GM19238 (cell line): Measurements from ENCODE around the gene CHRM4.

Source experiments
- DNase-seq: peaks from one replicate; pipeline ENCODE4 v3.0.0; 2011; ENCODE audit warnings: low spot score; ENCODE audit not compliant: insufficient read length

Gene CHRM4

GRCh38 chr11:46402957-46403902 is 11.7 kb upstream of the CHRM4 start:
- DNase-seq, result no peak

DNA sequence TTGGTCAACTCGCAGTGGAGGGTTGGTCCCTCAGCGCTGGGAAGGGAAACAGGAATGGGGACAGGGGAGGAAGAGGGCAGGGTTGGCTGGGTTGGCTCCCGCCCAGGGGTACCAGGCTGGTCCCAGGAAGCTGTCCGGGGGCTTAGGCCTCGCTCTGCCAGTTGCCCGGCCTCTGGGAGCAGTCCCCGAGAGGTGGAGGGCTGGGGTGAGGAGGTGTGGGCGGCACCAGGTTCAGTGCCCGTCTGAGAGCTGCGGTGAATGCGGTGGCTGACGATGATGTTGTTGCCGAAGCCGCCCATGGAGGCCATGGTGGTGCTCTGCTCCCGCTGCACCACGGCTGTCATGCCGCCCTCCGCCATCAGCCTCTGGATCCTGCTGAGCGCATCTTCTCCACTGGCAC is 6.0 kb upstream of the CHRM4 start:
- no peak for DNase-seq

- DNase-seq, result no peak
Observed at GRCh38 chr11:46393759-46394158, 2.2 kb upstream of the CHRM4 start.

GRCh38 chr11:46393231-46393616 is 1.6 kb upstream of the CHRM4 start:
- DNase-seq, result no peak

DNA sequence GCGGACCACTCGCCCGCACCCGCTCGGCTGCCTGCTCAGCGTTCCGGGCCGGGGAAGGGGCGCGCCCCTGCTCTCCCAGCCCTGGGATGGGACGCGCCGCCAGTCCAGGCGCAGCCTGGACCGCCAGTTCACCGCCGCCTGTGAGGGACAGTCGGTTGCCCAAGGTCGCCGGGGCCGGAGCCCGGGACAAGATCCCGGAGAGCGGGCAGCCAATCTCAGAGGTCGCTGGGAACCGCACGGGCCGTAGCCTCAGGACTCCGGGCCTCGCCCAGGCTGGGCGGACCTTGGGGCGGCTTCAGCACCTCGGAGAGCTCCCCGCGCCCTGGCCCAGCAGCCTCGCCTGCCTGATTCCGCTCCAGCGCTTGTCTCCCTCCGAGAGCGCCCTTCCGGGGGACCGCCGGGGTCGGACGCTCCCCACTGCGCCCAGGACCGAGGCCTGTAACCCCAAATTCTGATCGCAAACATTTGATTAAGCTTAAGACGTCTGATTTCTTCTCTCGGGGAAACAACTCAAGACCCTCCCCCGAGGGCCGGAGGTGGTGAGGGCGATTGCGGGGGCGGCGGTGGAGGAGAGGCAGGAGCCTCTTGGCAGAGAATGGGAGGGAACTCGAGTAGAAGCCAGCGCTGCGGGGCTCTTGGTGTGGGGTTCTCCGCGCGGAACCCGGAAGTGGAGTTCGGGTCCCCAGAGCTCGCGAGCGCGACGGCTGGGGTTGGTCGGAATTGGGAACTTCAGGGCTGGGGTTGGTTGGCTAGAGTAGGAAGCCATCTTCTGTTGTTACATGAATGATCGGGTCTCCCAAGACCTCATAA is 1.1 kb upstream of the CHRM4 start:
- DNase-seq, result peak; percentile 96

DNA sequence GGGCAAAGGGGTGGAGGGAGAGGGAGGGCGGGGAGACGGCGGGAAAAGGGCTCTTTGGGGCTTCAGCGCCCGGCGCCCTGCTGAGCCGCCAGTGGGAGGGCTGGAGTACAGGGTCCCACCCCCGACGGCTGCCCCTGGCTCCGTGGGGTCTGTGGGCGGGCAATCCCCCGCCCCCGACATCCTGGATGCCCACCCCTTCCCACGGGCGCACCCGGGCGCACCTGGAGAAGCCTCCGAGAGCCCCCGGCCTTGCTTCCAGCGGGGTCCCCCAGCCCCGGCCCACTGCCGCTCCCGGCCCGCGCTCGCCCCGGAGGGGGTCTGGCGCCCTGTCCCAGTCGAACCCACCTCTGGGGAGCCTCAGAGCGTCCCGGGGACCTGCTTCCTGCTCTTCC is 394 bp downstream of the CHRM4 start:
- no peak for DNase-seq

- no peak for DNase-seq
Observed at GRCh38 chr11:46390331-46391171, 1.0 kb downstream of the CHRM4 start.

- DNase-seq, result peak; percentile 84
Observed at GRCh38 chr11:46389450-46390330, 1.9 kb downstream of the CHRM4 start.

DNA sequence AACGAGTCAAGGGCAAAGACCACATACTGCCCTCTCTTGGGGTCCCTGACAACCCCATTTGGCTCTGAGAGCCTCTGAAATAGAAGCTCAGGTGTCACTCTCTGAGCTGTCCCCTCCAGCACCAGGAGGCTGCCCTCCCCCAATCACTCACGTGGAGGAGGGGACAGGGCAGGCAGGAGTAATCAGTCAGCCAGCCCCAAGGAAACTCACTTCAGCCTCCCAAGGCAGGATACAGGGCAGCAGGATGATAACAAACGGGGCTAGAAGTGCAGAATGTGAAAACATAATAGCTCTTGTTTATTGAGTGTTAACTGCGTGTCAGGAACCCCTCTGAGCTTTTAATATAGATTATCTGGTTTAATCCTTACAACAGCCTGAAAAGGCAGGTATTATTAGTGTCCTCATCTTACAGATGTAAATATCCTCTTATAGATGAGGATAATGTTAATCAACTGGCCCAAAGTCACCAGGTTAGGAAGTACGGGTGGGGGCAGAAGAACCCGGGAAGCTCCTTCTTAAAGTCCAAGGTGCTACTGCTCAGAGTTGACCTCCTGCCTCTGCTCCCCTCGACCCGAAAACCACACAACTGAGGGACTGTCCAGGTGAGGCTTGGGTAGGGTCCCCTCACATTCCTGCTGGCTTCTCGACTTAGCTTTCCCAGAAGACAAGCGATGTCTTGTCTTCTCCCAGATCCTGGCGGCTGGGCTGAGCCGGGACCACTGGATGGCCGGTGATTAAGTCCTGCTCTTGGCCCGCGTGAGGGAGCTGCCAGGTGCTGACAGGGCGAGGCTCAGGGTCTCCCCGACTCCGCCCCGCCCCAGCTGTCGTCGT is 2.7 kb downstream of the CHRM4 start:
- DNase-seq, result no peak

- no peak for DNase-seq
Observed at GRCh38 chr11:46387919-46388618, 3.5 kb downstream of the CHRM4 start.

DNA sequence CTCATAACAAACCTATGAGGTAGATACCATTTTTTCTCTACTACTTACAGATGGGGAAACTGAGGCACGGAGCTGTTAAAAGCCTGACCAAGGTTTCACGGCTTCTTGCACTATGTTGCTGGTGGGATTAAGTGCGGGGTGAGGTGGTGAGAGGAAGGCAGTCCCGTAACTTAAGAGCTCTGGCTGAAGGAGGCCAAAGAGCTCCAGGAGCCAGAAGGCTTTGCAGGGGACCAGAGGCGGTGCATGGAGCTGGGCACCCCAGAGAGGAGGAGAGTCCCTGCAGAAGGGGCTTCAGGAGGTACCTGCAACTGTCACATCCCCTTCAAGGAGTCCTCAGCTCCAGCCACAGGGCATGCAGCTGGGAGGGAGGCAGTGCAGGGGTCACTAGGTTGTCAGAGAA is 4.1 kb downstream of the CHRM4 start:
- no peak for DNase-seq

DNA sequence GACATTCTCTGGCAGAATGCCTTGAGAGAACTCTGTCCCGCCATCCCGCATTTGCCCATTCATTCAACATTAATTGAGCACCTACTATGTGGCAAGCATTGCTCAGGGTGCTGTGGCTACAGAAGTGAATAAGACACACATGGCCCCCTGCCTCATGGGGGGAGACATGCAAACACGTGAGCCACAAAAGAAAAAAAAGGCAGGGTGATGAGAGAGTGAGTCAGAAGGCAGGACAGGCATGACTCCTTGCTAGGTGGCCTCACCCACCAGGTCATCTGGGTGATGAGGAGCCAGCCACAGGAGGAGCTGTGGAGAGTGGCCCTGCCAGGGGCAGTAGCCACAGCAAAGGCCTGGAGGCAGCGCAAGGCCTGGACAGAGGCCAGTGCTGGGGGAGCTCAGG is 4.9 kb downstream of the CHRM4 start:
- DNase-seq, result no peak

GRCh38 chr11:46386005-46386578 is 5.5 kb downstream of the CHRM4 start:
- no peak for DNase-seq

- no peak for DNase-seq
Observed at GRCh38 chr11:46385169-46386004, 6.2 kb downstream of the CHRM4 start.

GRCh38 chr11:46383974-46384701 is 7.4 kb downstream of the CHRM4 start:
- DNase-seq, result no peak

DNA sequence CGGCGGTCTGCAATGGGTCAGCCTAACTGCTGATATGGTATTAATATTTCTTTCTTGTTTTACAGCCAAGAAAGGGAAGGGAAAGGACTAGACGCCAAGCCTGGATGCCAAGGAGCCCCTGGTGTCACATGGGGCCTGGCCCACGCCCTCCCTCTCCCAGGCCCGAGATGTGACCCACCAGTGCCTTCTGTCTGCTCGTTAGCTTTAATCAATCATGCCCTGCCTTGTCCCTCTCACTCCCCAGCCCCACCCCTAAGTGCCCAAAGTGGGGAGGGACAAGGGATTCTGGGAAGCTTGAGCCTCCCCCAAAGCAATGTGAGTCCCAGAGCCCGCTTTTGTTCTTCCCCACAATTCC is 8.2 kb downstream of the CHRM4 start:
- DNase-seq, result no peak
